NT2/D1 (cell line): ENCODE measurements around the gene PKP2.

Source experiments
- YY1 ChIP-seq: IDR thresholded peaks from 2 replicates; pipeline ENCODE4 v1.6.1; 2011; ENCODE audit not compliant: insufficient read length, insufficient read depth
- ZNF274 ChIP-seq: IDR thresholded peaks from 2 replicates; pipeline ENCODE4 v1.6.1; 2011; ENCODE audit warnings: mild to moderate bottlenecking, low read depth, low read length

DNA sequence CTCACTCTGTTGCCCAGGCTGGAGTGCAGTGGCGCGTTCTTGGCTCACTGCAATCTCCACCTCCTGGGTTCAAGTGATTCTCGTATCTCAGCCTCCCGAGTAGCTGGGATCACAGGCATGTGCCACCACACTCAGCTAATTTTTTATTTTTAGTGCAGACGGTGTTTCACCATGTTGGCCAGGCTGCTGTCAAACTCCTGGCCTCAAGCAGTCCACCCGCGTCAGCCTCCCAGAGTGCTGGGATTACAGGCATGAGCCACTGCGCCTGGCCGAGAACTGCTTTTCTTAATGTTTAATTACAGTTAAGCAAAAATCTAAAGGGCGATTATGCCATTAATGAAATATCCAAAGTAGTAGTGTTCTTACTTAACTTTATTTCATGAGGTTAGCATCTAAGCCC is 154.4 kb downstream of the PKP2 start:
- TF ChIP-seq YY1 (no peak), ZNF274 (no peak)
